Kidney (tissue), 14 donors: ENCODE data around the gene ARMH3. TPM values are rescaled to one million over a fixed set of nuclear protein-coding genes. Genes with fewer than 3 reads are reported as not detected.

Source experiments
- DNase-seq, 5 donors: peaks; one replicate each; pipeline ENCODE4 v3.0.0-alpha.2; 2013 to 2020
- FAIRE-seq: peaks from 2 replicates; lab custom pipeline; 2012; peaks lifted over from hg19 to GRCh38; lab: Jason Lieb, UNC
- H3K27ac ChIP-seq, 2 donors: one replicate each; pipeline ENCODE4 v1.7.0; 2013; ENCODE audit warnings: low read depth in 2 of 2, low read length in 2 of 2, inconsistent platforms in 1 of 2
- H3K27me3 ChIP-seq: one replicate; pipeline ENCODE4 v1.7.1; 2013; ENCODE audit warnings: low read length, inconsistent platforms; ENCODE audit not compliant: control insufficient read depth, insufficient read depth
- H3K36me3 ChIP-seq, 3 donors: one replicate each; pipeline versions ENCODE4 v1.7.0 to v1.7.1; 2013; ENCODE audit warnings: low read length in 3 of 3, control low read depth in 1 of 3, inconsistent platforms in 1 of 3; ENCODE audit not compliant: insufficient read depth in 3 of 3, control insufficient read depth in 2 of 3
- H3K4me1 ChIP-seq, 3 donors: one replicate each; pipeline versions ENCODE4 v1.7.0 to v1.7.1; 2013; ENCODE audit warnings: low read length in 3 of 3, inconsistent platforms in 1 of 3, low read depth in 1 of 3; ENCODE audit not compliant: control insufficient read depth in 2 of 3, insufficient read depth in 2 of 3
- H3K4me3 ChIP-seq, 3 donors: one replicate each; pipeline versions ENCODE4 v1.7.0 to v1.8.1; 2013; ENCODE audit warnings: low read length in 3 of 3, control low read depth in 1 of 3, inconsistent platforms in 1 of 3
- H3K9ac ChIP-seq, 3 donors: one replicate each; pipeline versions ENCODE4 v1.7.0 to v1.7.1; 2013; ENCODE audit warnings: low read length in 3 of 3, control low read depth in 1 of 3, inconsistent platforms in 1 of 3
- H3K9me3 ChIP-seq, 3 donors: one replicate each; pipeline versions ENCODE4 v1.7.0 to v1.7.1; 2013; ENCODE audit warnings: low read length in 3 of 3, control low read depth in 1 of 3, inconsistent platforms in 1 of 3; ENCODE audit not compliant: control insufficient read depth in 2 of 3, insufficient read depth in 1 of 3
- intact Hi-C: fragments of 100-400 bp; cut with DNase I; formaldehyde crosslinking; loops from one replicate; pipeline ENCODE4 v1.11.1; 2022
- polyA plus RNA-seq: library from polyadenylated mRNA; stranded (reverse); fragments of 350-450 nt; fragmentation: Illumina TruSeq; extraction: RNeasy Lipid Tissue Mini Kit (QIAGEN cat#74804); gene quantifications from one replicate; pipeline ENCODE4 v1.2.3, GENCODE V29; 2014; ENCODE audit warnings: low read depth, low replicate concordance; ENCODE audit not compliant: insufficient read depth
- total RNA-seq: library from RNA; stranded (reverse); fragmentation: NEBNext Ultra II Directional; extraction: Animal tissue kit (Norgen Biotek cat#: 25700); gene quantifications from one replicate; pipeline ENCODE4 v1.2.1, GENCODE V29; 2021
- TF ChIP-seq, protein P1 (sequence below): IDR thresholded peaks from 3 replicates; pipeline ENCODE4 v1.5.1; 2012; ENCODE audit warnings: mild to moderate bottlenecking, moderate library complexity, borderline replicate concordance; ENCODE audit not compliant: insufficient read depth; ENCODE audit errors: extremely low read depth
- donor health status: control.
- donor health status: control.
- donor health status: control.
- donor health status: control.
- donor health status: control.
- donor health status: DM: yes; HTN: yes; CAD: no.
- donor health status: Normal renal cell carcinoma (clear cell type).

ARMH3 gene
- total and polyA plus RNA-seq, 2 donors from 2014 or later: 14.0 to 26.1 TPM

DNA sequence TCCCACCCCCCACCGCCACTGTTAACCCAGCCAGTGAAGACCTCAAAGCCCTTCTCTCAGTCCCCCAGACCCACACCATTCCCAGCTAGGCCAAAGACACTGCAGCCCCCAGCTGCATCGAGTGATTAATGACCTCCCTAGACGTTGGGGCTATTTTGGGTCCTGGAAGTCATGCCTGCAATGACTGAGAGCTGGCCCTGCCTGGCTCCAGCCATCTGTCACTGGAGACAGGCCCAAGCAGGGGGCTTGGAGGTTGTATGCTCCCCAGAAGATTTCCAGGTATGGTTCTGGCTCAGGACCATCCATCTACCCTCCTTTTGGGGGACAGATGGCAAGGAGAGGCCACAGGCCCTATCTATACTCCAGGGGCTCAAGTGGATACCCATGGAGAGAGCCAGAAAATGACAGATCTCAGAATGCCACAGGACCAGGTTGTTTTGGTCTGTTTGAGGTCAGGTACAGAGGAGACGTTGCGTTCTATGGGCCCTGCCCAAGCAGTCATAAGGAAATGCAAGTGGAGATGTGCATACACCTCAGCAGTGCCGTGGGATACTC, 217.5 kb downstream of the ARMH3 start:
- Histone ChIP-seq H3K9ac (no peak overlapping the region), H3K27ac (no peak overlapping the region), H3K4me3 (no peak overlapping the region), H3K36me3 (no peaks in the 10 kb centered on the region), H3K4me1 (peaks cover 3 to 8% (median 7%) of the 10 kb centered on the region in 3 donors), H3K9me3 (no peaks in the 10 kb centered on the region), H3K27me3 (no peaks in the 10 kb centered on the region)
- intact Hi-C loops: no loop called here
- no peak for DNase-seq
- TF ChIP-seq, protein P1, sequence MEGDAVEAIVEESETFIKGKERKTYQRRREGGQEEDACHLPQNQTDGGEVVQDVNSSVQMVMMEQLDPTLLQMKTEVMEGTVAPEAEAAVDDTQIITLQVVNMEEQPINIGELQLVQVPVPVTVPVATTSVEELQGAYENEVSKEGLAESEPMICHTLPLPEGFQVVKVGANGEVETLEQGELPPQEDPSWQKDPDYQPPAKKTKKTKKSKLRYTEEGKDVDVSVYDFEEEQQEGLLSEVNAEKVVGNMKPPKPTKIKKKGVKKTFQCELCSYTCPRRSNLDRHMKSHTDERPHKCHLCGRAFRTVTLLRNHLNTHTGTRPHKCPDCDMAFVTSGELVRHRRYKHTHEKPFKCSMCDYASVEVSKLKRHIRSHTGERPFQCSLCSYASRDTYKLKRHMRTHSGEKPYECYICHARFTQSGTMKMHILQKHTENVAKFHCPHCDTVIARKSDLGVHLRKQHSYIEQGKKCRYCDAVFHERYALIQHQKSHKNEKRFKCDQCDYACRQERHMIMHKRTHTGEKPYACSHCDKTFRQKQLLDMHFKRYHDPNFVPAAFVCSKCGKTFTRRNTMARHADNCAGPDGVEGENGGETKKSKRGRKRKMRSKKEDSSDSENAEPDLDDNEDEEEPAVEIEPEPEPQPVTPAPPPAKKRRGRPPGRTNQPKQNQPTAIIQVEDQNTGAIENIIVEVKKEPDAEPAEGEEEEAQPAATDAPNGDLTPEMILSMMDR: no peak
- no peak for FAIRE-seq

DNA sequence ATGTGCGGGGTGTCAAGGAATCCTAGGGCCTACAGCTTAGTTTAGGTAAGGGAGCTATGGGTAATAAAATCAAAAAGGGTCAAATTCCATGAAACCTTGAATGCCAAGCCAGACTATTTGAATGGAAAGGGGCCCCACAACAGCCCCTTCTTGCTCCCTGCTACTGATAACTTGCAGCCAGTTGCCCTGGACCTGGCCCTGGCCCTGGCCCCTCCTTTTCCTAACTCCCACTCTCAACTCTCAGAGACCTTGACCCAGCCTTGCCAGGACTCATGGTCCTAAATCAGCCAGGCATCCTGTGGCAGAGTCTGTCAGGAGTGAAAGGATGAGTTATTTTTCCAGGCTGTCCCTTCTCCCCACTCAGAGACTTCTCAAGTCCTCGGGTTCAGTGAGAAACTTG, 218.2 kb downstream of the ARMH3 start:
- no peak for FAIRE-seq
- no peaks in the 10 kb centered on the region for H3K9me3 ChIP-seq
- H3K36me3 ChIP-seq: no peaks in the 10 kb centered on the region
- intact Hi-C loops: no loop called here
- DNase-seq: no peak
- H3K27me3 ChIP-seq: no peaks in the 10 kb centered on the region
- no peak overlapping the region for H3K27ac ChIP-seq
- H3K4me3 ChIP-seq: no peak overlapping the region
- H3K9ac ChIP-seq: no peak overlapping the region
- TF ChIP-seq, protein P1: no peak
- H3K4me1 ChIP-seq: peaks cover 3 to 8% (median 7%) of the 10 kb centered on the region in 3 donors

DNA sequence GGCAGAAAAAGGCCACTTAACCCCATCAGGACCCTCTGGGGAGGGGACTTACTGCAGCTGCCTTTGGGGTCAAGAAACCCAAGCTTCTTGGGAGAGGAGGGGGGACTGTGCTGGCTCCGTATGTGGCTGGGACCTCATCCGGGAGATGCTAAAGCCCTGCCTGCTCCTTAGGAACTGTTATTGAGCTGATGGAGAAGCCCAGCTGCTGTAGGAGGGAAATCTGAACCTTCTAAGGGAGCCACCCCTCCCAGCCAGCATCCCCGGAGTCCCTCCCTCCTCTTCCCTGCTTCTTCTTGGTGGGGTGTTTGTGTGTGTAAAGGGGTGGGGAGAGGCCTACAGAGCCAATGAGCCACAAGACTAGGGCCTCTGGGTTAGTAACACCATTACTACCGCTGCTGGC, 220.6 kb downstream of the ARMH3 start:
- intact Hi-C loops: no loop called here

More for the DNA sequence above, 220.6 kb downstream of the ARMH3 start:
- H3K36me3 ChIP-seq: no peaks in the 10 kb centered on the region
- H3K27ac ChIP-seq: no peak overlapping the region
- TF ChIP-seq, protein P1: no peak
- peaks cover 6 to 14% (median 7%) of the 10 kb centered on the region in 3 donors for H3K4me1 ChIP-seq
- H3K4me3 ChIP-seq: no peak overlapping the region
- no peak overlapping the region for H3K9ac ChIP-seq
- FAIRE-seq: no peak
- no peaks in the 10 kb centered on the region for H3K9me3 ChIP-seq
- no peaks in the 10 kb centered on the region for H3K27me3 ChIP-seq
- DNase-seq: no peak
